ENCODE data around the gene NPAS3.

- TF ChIP-seq CTCF (conservative IDR thresholded peaks at IDR 0.05; ENCODE audit: low read length) = no peak
- TF ChIP-seq EZH2phosphoT487 (IDR thresholded peaks at IDR 0.05; ENCODE audit: borderline replicate concordance, low read depth, low read length) = no peak
Observed at GRCh38 chr14:33592297-33592696, 653.6 kb downstream of the NPAS3 start.
